Neural crest cell (in vitro differentiated cells): ENCODE results near the gene CNBD2. TPM values are rescaled to one million over a fixed set of nuclear protein-coding genes. Genes with fewer than 3 reads are reported as not detected.

Experiments used
- DNase-seq: peaks from one replicate; pipeline ENCODE4 v3.0.0; 2021; ENCODE audit warnings: low read depth, mixed read lengths, low spot score
- H3K27ac Mint-ChIP-seq: one replicate; pipeline ENCODE4 v1.8.0; 2021; ENCODE audit warnings: mild to moderate bottlenecking, mixed read lengths; ENCODE audit not compliant: unreplicated experiment
- H3K27me3 Mint-ChIP-seq: 2 replicates; pipeline ENCODE4 v1.8.0; 2021; ENCODE audit warnings: low read depth, mild to moderate bottlenecking, mixed read lengths
- H3K36me3 Mint-ChIP-seq: 2 replicates; pipeline ENCODE4 v1.8.0; 2021; ENCODE audit warnings: low read depth, mild to moderate bottlenecking, mixed read lengths
- H3K4me1 Mint-ChIP-seq: 2 replicates; pipeline ENCODE4 v1.8.0; 2021; ENCODE audit warnings: mixed read lengths
- H3K4me3 Mint-ChIP-seq: one replicate; pipeline ENCODE4 v1.8.0; 2021; ENCODE audit warnings: mild to moderate bottlenecking, mixed read lengths
- H3K9me3 Mint-ChIP-seq: 2 replicates; pipeline ENCODE4 v1.8.0; 2021; ENCODE audit warnings: mixed read lengths
- total RNA-seq: library from RNA; stranded (reverse); gene quantifications from 2 replicates; pipeline ENCODE4 v1.2.1, GENCODE V29; 2021
- TF ChIP-seq, protein P1 (sequence below): fragments of 200-600 bp; sonication (generic); conservative IDR thresholded peaks from 2 replicates; pipeline ENCODE4 v1.5.0; 2021; ENCODE audit warnings: antibody characterized with exemption, mild to moderate bottlenecking

The CNBD2 gene
- total RNA-seq, 1 donor from 2014 or later = 7.4 TPM

DNA sequence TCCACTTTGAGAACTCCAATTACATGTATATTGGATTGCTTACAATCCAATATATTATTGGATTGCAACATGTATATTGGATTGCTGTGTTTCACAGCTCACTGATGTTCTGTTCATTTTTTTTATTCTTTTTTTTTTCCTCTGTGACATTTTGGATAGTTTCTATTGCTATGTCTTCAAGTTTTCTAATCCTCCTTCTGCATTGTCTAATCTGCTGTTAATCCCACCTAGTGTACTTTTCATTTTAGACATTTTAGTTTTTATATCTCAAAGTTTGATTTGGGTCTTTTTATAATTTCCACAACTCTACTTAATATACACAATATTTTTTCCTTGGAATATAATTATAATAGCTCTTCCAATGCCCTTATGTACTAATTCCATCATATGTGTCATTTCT lies 34.5 kb downstream of the CNBD2 start:
- H3K4me3 Mint-ChIP-seq = no peak overlapping the region
- H3K9me3 Mint-ChIP-seq = peaks cover 6% of the 10 kb centered on the region
- no peak overlapping the region for H3K27ac Mint-ChIP-seq
- H3K4me1 Mint-ChIP-seq = no peaks in the 10 kb centered on the region
- TF ChIP-seq, protein P1, sequence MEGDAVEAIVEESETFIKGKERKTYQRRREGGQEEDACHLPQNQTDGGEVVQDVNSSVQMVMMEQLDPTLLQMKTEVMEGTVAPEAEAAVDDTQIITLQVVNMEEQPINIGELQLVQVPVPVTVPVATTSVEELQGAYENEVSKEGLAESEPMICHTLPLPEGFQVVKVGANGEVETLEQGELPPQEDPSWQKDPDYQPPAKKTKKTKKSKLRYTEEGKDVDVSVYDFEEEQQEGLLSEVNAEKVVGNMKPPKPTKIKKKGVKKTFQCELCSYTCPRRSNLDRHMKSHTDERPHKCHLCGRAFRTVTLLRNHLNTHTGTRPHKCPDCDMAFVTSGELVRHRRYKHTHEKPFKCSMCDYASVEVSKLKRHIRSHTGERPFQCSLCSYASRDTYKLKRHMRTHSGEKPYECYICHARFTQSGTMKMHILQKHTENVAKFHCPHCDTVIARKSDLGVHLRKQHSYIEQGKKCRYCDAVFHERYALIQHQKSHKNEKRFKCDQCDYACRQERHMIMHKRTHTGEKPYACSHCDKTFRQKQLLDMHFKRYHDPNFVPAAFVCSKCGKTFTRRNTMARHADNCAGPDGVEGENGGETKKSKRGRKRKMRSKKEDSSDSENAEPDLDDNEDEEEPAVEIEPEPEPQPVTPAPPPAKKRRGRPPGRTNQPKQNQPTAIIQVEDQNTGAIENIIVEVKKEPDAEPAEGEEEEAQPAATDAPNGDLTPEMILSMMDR = no peak
- no peak for DNase-seq
- no peaks in the 10 kb centered on the region for H3K27me3 Mint-ChIP-seq
- peaks cover 4% of the 10 kb centered on the region for H3K36me3 Mint-ChIP-seq

DNA sequence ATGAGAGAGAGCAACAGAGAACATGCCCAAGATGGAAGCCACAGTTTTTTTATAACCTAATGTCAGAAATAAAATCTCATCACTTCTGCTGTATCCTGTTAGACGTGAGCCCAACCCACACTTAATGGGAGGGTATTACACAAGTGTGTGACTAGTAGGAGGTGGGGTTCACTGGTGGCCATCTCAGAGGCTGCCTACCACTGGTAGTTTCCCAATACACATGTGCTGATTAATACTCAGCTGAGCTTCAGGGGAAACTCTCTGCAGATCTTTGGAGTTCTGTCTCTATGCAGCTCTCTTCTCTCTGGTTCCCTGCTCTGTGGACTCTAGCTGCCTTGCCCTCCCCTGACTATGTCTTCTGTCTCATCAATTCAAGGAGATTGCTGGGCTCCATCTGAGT lies 35.7 kb downstream of the CNBD2 start:
- peaks cover 4% of the 10 kb centered on the region for H3K36me3 Mint-ChIP-seq
- H3K27me3 Mint-ChIP-seq = no peaks in the 10 kb centered on the region

DNA sequence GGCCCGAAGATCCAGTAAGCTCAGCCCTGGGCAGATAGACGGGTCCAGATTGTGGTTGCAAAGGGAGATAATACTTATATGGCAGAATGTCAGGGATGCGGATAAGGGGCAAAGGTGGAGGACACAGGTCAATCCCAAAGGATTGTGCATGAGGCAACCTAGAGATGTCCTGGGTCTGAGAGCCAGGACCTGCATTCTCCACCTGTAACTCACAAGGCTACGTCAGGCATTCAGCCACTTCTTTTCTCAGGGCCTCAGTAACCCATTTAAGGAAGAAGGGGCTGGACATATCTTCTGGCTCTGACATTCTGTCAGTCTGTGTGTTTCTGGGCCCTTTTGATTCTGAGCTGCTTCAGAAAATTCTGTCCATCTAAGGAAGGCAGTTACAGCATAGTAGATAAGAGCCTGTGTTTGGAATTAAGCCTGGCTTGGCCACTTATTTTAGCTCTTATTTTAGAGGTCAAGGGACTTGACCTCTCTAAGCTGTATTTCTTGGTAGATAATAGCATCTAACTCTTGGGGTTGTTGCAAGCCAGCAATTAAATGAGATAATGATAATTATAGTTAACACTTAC lies 40.2 kb downstream of the CNBD2 start:
- no peak overlapping the region for H3K27ac Mint-ChIP-seq
- H3K27me3 Mint-ChIP-seq = no peaks in the 10 kb centered on the region
- H3K4me3 Mint-ChIP-seq = no peak overlapping the region

More for the DNA sequence above, 35.7 kb downstream of the CNBD2 start:
- Mint-ChIP-seq H3K4me1 (no peaks in the 10 kb centered on the region), H3K9me3 (peaks cover 6% of the 10 kb centered on the region), H3K4me3 (no peak overlapping the region), H3K27ac (no peak overlapping the region)
- DNase-seq = no peak
- TF ChIP-seq, protein P1 = no peak

DNA sequence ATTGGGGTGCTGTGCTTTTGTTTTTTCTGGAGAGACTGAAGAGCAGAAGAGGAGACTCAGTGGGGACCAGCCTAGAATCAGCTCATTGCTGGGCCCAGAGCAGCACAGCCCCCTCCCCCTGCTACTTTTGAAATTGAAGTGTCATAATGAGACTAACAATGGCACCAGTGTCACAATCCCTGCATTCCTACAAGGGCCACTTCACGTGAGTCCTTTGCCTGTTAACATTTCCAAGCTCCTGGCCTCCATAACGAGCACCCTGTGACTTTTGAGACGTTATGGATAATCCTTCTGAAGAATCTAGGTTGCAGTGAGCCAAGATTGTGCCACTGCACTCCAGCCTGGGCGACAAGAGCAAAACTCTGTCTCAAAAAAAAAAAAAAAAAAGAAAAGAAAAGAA lies 41.7 kb downstream of the CNBD2 start:
- Mint-ChIP-seq H3K4me1 (peaks cover 6% of the 10 kb centered on the region), H3K36me3 (no peaks in the 10 kb centered on the region), H3K9me3 (no peaks in the 10 kb centered on the region), H3K27me3 (no peaks in the 10 kb centered on the region), H3K27ac (peak overlapping the region; percentile 35), H3K4me3 (no peak overlapping the region)
- DNase-seq = no peak
- TF ChIP-seq, protein P1 = no peak

More for the DNA sequence above, 40.2 kb downstream of the CNBD2 start:
- TF ChIP-seq, protein P1 = no peak
- Mint-ChIP-seq H3K4me1 (peaks cover 6% of the 10 kb centered on the region), H3K9me3 (no peaks in the 10 kb centered on the region), H3K36me3 (no peaks in the 10 kb centered on the region)
- DNase-seq = no peak

- Mint-ChIP-seq H3K4me1 (peaks cover 6% of the 10 kb centered on the region), H3K27ac (no peak overlapping the region), H3K9me3 (no peaks in the 10 kb centered on the region), H3K36me3 (no peaks in the 10 kb centered on the region), H3K27me3 (no peaks in the 10 kb centered on the region), H3K4me3 (no peak overlapping the region)
- no peak for DNase-seq
- TF ChIP-seq, protein P1 = no peak
These were observed 42.4 kb downstream of the CNBD2 start for GRCh38 chr20:36010825-36011224.
